GM19395 (cell line): ENCODE results near the gene JCAD.
"Not testable (repeated sequence)": the region's sequence is repeated elsewhere in the genome, so short reads cannot be mapped to it uniquely, and the experiment has no call there.

Experiments
- ATAC-seq: cut with Tn5 transposase; IDR thresholded peaks from one replicate; pipeline ENCODE4 v1.9.1; 2021; ENCODE audit warnings: mild to moderate bottlenecking, moderate library complexity; ENCODE audit not compliant: unreplicated experiment

Gene JCAD

GRCh38 chr10:30028006-30028737 lies 31.2 kb downstream of the JCAD start:
- no peak for ATAC-seq

GRCh38 chr10:30027057-30028005 lies 32.1 kb downstream of the JCAD start:
- peak; percentile 96 for ATAC-seq

GRCh38 chr10:30026578-30026977 lies 32.8 kb downstream of the JCAD start:
- ATAC-seq, result no peak

- no peak for ATAC-seq
These were observed 33.3 kb downstream of the JCAD start for GRCh38 chr10:30026080-30026479.

- ATAC-seq, result not testable (repeated sequence)
These were observed 34.0 kb downstream of the JCAD start for GRCh38 chr10:30025428-30025827.

- no peak for ATAC-seq
These were observed 36.8 kb downstream of the JCAD start for GRCh38 chr10:30022590-30022989.

- no peak for ATAC-seq
These were observed 39.9 kb downstream of the JCAD start for GRCh38 chr10:30019468-30019867.

GRCh38 chr10:30018496-30018895 lies 40.9 kb downstream of the JCAD start:
- no peak for ATAC-seq

GRCh38 chr10:30017966-30018365 lies 41.4 kb downstream of the JCAD start:
- ATAC-seq, result no peak

GRCh38 chr10:30017556-30017955 lies 41.8 kb downstream of the JCAD start:
- ATAC-seq, result no peak

- ATAC-seq, result no peak
These were observed 44.9 kb downstream of the JCAD start for GRCh38 chr10:30014511-30014910.

- no peak for ATAC-seq
These were observed 45.6 kb downstream of the JCAD start for GRCh38 chr10:30013757-30014156.

- ATAC-seq, result no peak
These were observed 47.3 kb downstream of the JCAD start for GRCh38 chr10:30011956-30012647.

- no peak for ATAC-seq
These were observed 48.0 kb downstream of the JCAD start for GRCh38 chr10:30011396-30011795.

GRCh38 chr10:30007406-30007805 lies 52.0 kb downstream of the JCAD start:
- ATAC-seq, result no peak

GRCh38 chr10:30006410-30006809 lies 53.0 kb downstream of the JCAD start:
- no peak for ATAC-seq

- not testable (repeated sequence) for ATAC-seq
These were observed 54.3 kb downstream of the JCAD start for GRCh38 chr10:30005116-30005515.

GRCh38 chr10:30002426-30003266 lies 56.7 kb downstream of the JCAD start:
- peak; percentile 55 for ATAC-seq

- no peak for ATAC-seq
These were observed 58.4 kb downstream of the JCAD start for GRCh38 chr10:30000802-30001571.
